CD14-positive monocyte (primary cell): ENCODE results near the gene AANAT. TPM values are rescaled to one million over a fixed set of nuclear protein-coding genes. Genes with fewer than 3 reads are reported as not detected.

Experiments
- DNase-seq, 3 donors: peaks; one replicate each; pipeline ENCODE4 v3.0.0-alpha.2; 2011 to 2022
- H2AFZ ChIP-seq: 2 replicates; pipeline ENCODE4 v1.6.0; 2012; ENCODE audit warnings: mild to moderate bottlenecking, low read depth, low read length, inconsistent platforms; ENCODE audit not compliant: insufficient read depth, poor library complexity, severe bottlenecking
- H3K27ac ChIP-seq, 2 donors: 1 replicate in 1 of 2; 2 replicates in 1 of 2; pipeline ENCODE4 v1.5.1; 2012 to 2013; ENCODE audit warnings: low read length in 2 of 2, control low read depth in 1 of 2, inconsistent platforms in 1 of 2, low read depth in 1 of 2, mild to moderate bottlenecking in 1 of 2
- H3K27me3 ChIP-seq, 2 donors: one replicate each; pipeline versions ENCODE4 v1.6.0 to v1.6.1; 2011 to 2013; ENCODE audit warnings: low read length in 2 of 2; ENCODE audit not compliant: control insufficient read depth in 2 of 2, insufficient read depth in 2 of 2
- H3K36me3 ChIP-seq, 2 donors: replicated peaks in 1 of 2; 1 replicate in 1 of 2; 2 replicates in 1 of 2; pipeline versions ENCODE4 v1.5.1 to v1.6.1; 2012 to 2013; ENCODE audit warnings: low read length in 2 of 2, control low read depth in 1 of 2, inconsistent platforms in 1 of 2, mild to moderate bottlenecking in 1 of 2; ENCODE audit not compliant: insufficient read depth in 2 of 2, control insufficient read depth in 1 of 2
- H3K4me1 ChIP-seq, 2 donors: 1 replicate in 1 of 2; 2 replicates in 1 of 2; pipeline versions ENCODE4 v1.5.1 to v1.6.1; 2012 to 2013; ENCODE audit warnings: low read length in 2 of 2, control low read depth in 1 of 2, inconsistent platforms in 1 of 2, mild to moderate bottlenecking in 1 of 2, moderate library complexity in 1 of 2; ENCODE audit not compliant: insufficient read depth in 2 of 2, control insufficient read depth in 1 of 2
- H3K4me2 ChIP-seq: replicated peaks from 2 replicates; pipeline ENCODE3; 2012; ENCODE audit warnings: low read length, moderate library complexity, mild to moderate bottlenecking; ENCODE audit not compliant: poor library complexity, severe bottlenecking; ENCODE audit errors: extremely low read depth
- H3K4me3 ChIP-seq, 3 experiments: fragments of 200-600 bp in 1 of 3; sonication (generic) in 1 of 3; replicated peaks in 1 of 3; 1 replicate in 2 of 3; 2 replicates in 1 of 3; pipeline ENCODE4 v1.5.1; 2011 to 2013; ENCODE audit warnings: low read length in 3 of 3, mild to moderate bottlenecking in 3 of 3, control low read depth in 2 of 3, low read depth in 2 of 3, inconsistent platforms in 1 of 3, moderate library complexity in 1 of 3
- H3K79me2 ChIP-seq: 2 replicates; pipeline ENCODE4 v1.6.0; 2012; ENCODE audit warnings: mild to moderate bottlenecking, control low read depth, inconsistent platforms, low read length, moderate library complexity; ENCODE audit not compliant: insufficient read depth
- H3K9ac ChIP-seq: 2 replicates; pipeline ENCODE4 v1.6.0; 2017; ENCODE audit warnings: low read length, mild to moderate bottlenecking; ENCODE audit not compliant: insufficient read depth, poor library complexity, severe bottlenecking
- H3K9me3 ChIP-seq, 2 donors: replicated peaks in 1 of 2; 1 replicate in 1 of 2; 2 replicates in 1 of 2; pipeline versions ENCODE4 v1.5.1 to v1.6.1; 2012 to 2013; ENCODE audit warnings: low read length in 2 of 2, control low read depth in 1 of 2; ENCODE audit not compliant: control insufficient read depth in 1 of 2, insufficient read depth in 1 of 2
- H4K20me1 ChIP-seq: 2 replicates; pipeline ENCODE4 v1.6.0; 2012; ENCODE audit warnings: mild to moderate bottlenecking, low read length, control low read depth, moderate library complexity; ENCODE audit not compliant: insufficient read depth
- H3K27ac Mint-ChIP-seq, 7 donors: one replicate each; pipeline ENCODE4 v1.8.0; 2020; ENCODE audit warnings: mild to moderate bottlenecking in 7 of 7, mixed read lengths in 7 of 7, moderate library complexity in 6 of 7, inconsistent platforms in 2 of 7
- H3K27me3 Mint-ChIP-seq, 3 donors: one replicate each; pipeline ENCODE4 v1.8.0; 2021 to 2022; ENCODE audit warnings: low read depth in 3 of 3, mild to moderate bottlenecking in 3 of 3, mixed read lengths in 3 of 3, moderate library complexity in 3 of 3, inconsistent platforms in 1 of 3
- H3K36me3 Mint-ChIP-seq, 2 donors: one replicate each; pipeline ENCODE4 v1.8.0; 2020; ENCODE audit warnings: mixed read lengths in 2 of 2, inconsistent platforms in 1 of 2, mild to moderate bottlenecking in 1 of 2
- H3K4me1 Mint-ChIP-seq: one replicate; pipeline ENCODE4 v1.8.0; 2020; ENCODE audit warnings: mild to moderate bottlenecking, mixed read lengths
- H3K4me3 Mint-ChIP-seq, 2 donors: one replicate each; pipeline ENCODE4 v1.8.0; 2020; ENCODE audit warnings: mild to moderate bottlenecking in 2 of 2, mixed read lengths in 2 of 2, moderate library complexity in 1 of 2
- H3K9me3 Mint-ChIP-seq, 7 donors: one replicate each; pipeline ENCODE4 v1.8.0; 2020 to 2022; ENCODE audit warnings: mixed read lengths in 7 of 7, mild to moderate bottlenecking in 6 of 7, moderate library complexity in 6 of 7, inconsistent platforms in 2 of 7
- CTCF ChIP-seq: fragments of 200-600 bp; IDR thresholded peaks from one replicate; pipeline ENCODE4 v1.8.0; 2022; ENCODE audit warnings: antibody characterized with exemption, mild to moderate bottlenecking
- WGBS: methylation state at CpG from one replicate; pipeline ENCODE4 v1.1.5; 2013; ENCODE audit warnings: missing lambda C conversion rate; ENCODE audit not compliant: insufficient coverage; 5-methylcytosine and 5-hydroxymethylcytosine counted together
- intact Hi-C, 2 donors: fragments of 100-400 bp; cut with micrococcal nuclease; formaldehyde crosslinking; loops; one replicate each; pipeline versions ENCODE4 v1.15.0 to v1.15.1; 2023
- polyA plus RNA-seq, 3 donors: library from polyadenylated mRNA; depleted of rRNA in 1 of 3; unstranded in 2 of 3; stranded (reverse) in 1 of 3; fragments of 300-500 nt in 2 of 3; fragments of >200 nt in 1 of 3; fragmentation: Illumina TruSeq in 2 of 3; gene quantifications; 1 replicate in 2 of 3; 2 replicates in 1 of 3; pipeline ENCODE4 v1.2.3, GENCODE V29; 2012 to 2021

AANAT gene
- polyA plus RNA-seq, 3 donors = not detected

- intact Hi-C loops = no loop called here
Measured at GRCh38 chr17:76519048-76519966, 51.9 kb downstream of the AANAT start.

More at GRCh38 chr17:76519048-76519966, 51.9 kb downstream of the AANAT start:
- Mint-ChIP-seq H3K36me3 (no peaks in the 10 kb centered on the region), H3K4me3 (peak overlapping the region in 1 of 2 donors; percentile 53), H3K27me3 (peaks cover 18 to 20% (median 18%) of the 10 kb centered on the region in 3 donors), H3K4me1 (peaks cover 21% of the 10 kb centered on the region), H3K9me3 (no peaks in the 10 kb centered on the region), H3K27ac (peak overlapping the region in 1 of 7 donors; percentile 48)
- no peak overlapping the region for H3K9ac ChIP-seq
- no peaks in the 10 kb centered on the region for H3K9me3 ChIP-seq
- H3K27me3 ChIP-seq = peaks cover 0 to 4% of the 10 kb centered on the region in 2 donors
- 89% methylated on average over 13 of the region's 15 CpGs for WGBS
- no peak overlapping the region for H3K4me2 ChIP-seq
- H4K20me1 ChIP-seq = no peaks in the 10 kb centered on the region
- no peak overlapping the region for H2AFZ ChIP-seq
- no peak overlapping the region for H3K4me3 ChIP-seq
- no peak for TF ChIP-seq CTCF
- H3K36me3 ChIP-seq = no peaks in the 10 kb centered on the region
- no peaks in the 10 kb centered on the region for H3K79me2 ChIP-seq
- H3K27ac ChIP-seq = no peak overlapping the region
- H3K4me1 ChIP-seq = peaks cover 16 to 24% of the 10 kb centered on the region in 2 donors
- DNase-seq = no peak

Other genes starting within 250 kb of the AANAT start
- under 1 TPM in 1 of 3 donors, not detected in 2; 0.03 TPM for gene RNF157, start 227.1 kb upstream of the AANAT start, polyA plus RNA-seq
- 10 to 100 TPM in 1 of 3 donors, 1 to 10 TPM in 2; 1.4 to 88.6 (median 2.2) TPM for gene UBALD2, start 202.3 kb upstream of the AANAT start, polyA plus RNA-seq
- gene QRICH2, start 159.3 kb upstream of the AANAT start, polyA plus RNA-seq = 1 to 10 TPM in 1 of 3 donors, under 1 TPM in 1, not detected in 1; 0.04 to 1.9 TPM
- gene PRPSAP1, start 113.7 kb upstream of the AANAT start, polyA plus RNA-seq = 10 to 100 TPM; 45.8 to 58.2 (median 51.2) TPM
- 10 to 100 TPM; 12.9 to 33.9 (median 19.1) TPM for gene SPHK1, start 83.0 kb upstream of the AANAT start, polyA plus RNA-seq
- gene UBE2O, start 14.5 kb upstream of the AANAT start, polyA plus RNA-seq = 10 to 100 TPM in 1 of 3 donors, 1 to 10 TPM in 2; 1.3 to 15.1 (median 4.5) TPM
- 100 to 1,000 TPM in 1 of 3 donors, 10 to 100 TPM in 2; 36.9 to 124 (median 68.6) TPM for gene RHBDF2, start 33.8 kb downstream of the AANAT start, polyA plus RNA-seq
- gene CYGB, start 70.1 kb downstream of the AANAT start, polyA plus RNA-seq = not detected
- gene PRCD, start 72.4 kb downstream of the AANAT start, polyA plus RNA-seq = not detected
- 10 to 100 TPM in 2 of 3 donors, 1 to 10 TPM in 1; 8.3 to 11.8 (median 11.8) TPM for gene ST6GALNAC2, start 118.3 kb downstream of the AANAT start, polyA plus RNA-seq
- not detected for gene ST6GALNAC1, start 176.2 kb downstream of the AANAT start, polyA plus RNA-seq
- gene MXRA7, start 243.4 kb downstream of the AANAT start, polyA plus RNA-seq = under 1 TPM; 0.13 to 0.81 (median 0.30) TPM